Measurements from ENCODE around the gene PIP5K1B.

DNA sequence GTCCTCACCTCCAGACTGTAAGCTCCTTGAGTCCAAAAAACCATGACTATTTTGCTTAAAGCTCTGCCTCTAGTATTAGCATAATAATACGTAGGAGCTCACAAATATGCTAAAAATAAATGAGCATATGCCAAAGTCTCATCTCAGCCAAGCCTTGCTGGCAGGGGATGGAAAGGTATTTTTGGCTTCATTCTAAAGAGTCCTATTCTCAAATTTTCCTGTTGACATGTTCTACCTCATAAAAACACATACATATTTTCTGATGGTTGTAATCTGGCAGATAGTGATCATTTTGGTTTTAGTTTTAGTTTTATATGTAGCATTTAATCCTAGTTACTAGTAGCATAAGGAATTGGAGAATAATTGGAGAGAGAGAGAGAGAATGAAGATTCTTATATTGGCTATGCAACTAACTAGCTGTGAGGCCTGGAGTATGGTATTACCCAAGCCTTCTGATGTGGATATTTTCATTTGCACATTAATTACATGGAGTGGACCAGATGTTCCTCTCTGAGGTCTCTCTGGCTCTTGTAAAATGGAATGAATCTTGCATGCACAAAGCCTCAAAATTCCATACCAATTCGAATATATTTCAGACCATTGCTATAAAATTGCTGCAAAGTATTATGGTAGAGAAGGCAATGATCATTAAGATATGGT, 55.8 kb downstream of the PIP5K1B start:
- TF ChIP-seq TAF1 (IDR thresholded peaks at IDR 0.05; ENCODE audit: borderline replicate concordance, low read depth, low read length) (no peak), POLR2AphosphoS5 (IDR thresholded peaks at IDR 0.05; ENCODE audit: low read depth, low read length) (no peak)
